Upper lobe of right lung (tissue), 1 donor: ENCODE data around the gene MAML2. TPM values are rescaled to one million over a fixed set of nuclear protein-coding genes. Genes with fewer than 3 reads are reported as not detected.

ENCODE experiments used
- ATAC-seq: fragments of 200-7000 bp; cut with Tn5 transposase; one replicate; pipeline ENCODE4 v1.9.1; 2020; ENCODE audit warnings: mild to moderate bottlenecking, moderate library complexity
- DNase-seq: peaks from one replicate; pipeline ENCODE4 v3.0.0-alpha.2; 2020
- H3K27ac ChIP-seq: fragments of 200-600 bp; one replicate; pipeline ENCODE4 v1.8.0; 2022
- H3K27me3 ChIP-seq: fragments of 200-600 bp; one replicate; pipeline ENCODE4 v1.8.0; 2022; ENCODE audit warnings: mild to moderate bottlenecking
- H3K36me3 ChIP-seq: fragments of 200-600 bp; one replicate; pipeline ENCODE4 v1.8.0; 2022
- H3K4me1 ChIP-seq: fragments of 200-600 bp; one replicate; pipeline ENCODE4 v1.8.0; 2022
- H3K4me3 ChIP-seq: fragments of 200-600 bp; one replicate; pipeline ENCODE4 v1.8.0; 2022; ENCODE audit warnings: mild to moderate bottlenecking
- H3K9me3 ChIP-seq: fragments of 200-600 bp; one replicate; pipeline ENCODE4 v1.8.0; 2022
- CTCF ChIP-seq: fragments of 200-600 bp; IDR thresholded peaks from one replicate; pipeline ENCODE4 v1.8.0; 2022; ENCODE audit warnings: antibody characterized with exemption
- intact Hi-C: fragments of 100-400 bp; cut with DNase I; formaldehyde crosslinking; loops from one replicate; pipeline ENCODE4 v1.11.0; 2022
- total RNA-seq: library from RNA; stranded (reverse); fragmentation: NEBNext Ultra II Directional; extraction: Animal tissue kit (Norgen Biotek cat#: 25700); gene quantifications from one replicate; pipeline ENCODE4 v1.2.1, GENCODE V29; 2021
- donor health status: DM: no; HTN: yes; CAD: no; lungs with severe emphysema.

MAML2 gene
- total RNA-seq, 1 donor from 2014 or later: 27.5 TPM

- Histone ChIP-seq H3K9me3 (no peaks in the 10 kb centered on the region), H3K27me3 (no peaks in the 10 kb centered on the region), H3K27ac (peak overlapping the region; percentile 48), H3K4me3 (no peak overlapping the region), H3K4me1 (peaks cover 60% of the 10 kb centered on the region), H3K36me3 (no peaks in the 10 kb centered on the region)
- intact Hi-C loops: no loop called here
- DNase-seq: no peak
- no peak for TF ChIP-seq CTCF
- ATAC-seq: no peak
These were observed 88.9 kb downstream of the MAML2 start for GRCh38 chr11:96254087-96254486.

- peak; percentile 39 for ATAC-seq
- Histone ChIP-seq H3K27me3 (no peaks in the 10 kb centered on the region), H3K36me3 (no peaks in the 10 kb centered on the region), H3K4me3 (no peak overlapping the region), H3K4me1 (peaks cover 22% of the 10 kb centered on the region), H3K9me3 (no peaks in the 10 kb centered on the region), H3K27ac (no peak overlapping the region)
- TF ChIP-seq CTCF: no peak
- intact Hi-C loops: no loop called here
- DNase-seq: no peak
These were observed 96.1 kb downstream of the MAML2 start for GRCh38 chr11:96246718-96247552.

DNA sequence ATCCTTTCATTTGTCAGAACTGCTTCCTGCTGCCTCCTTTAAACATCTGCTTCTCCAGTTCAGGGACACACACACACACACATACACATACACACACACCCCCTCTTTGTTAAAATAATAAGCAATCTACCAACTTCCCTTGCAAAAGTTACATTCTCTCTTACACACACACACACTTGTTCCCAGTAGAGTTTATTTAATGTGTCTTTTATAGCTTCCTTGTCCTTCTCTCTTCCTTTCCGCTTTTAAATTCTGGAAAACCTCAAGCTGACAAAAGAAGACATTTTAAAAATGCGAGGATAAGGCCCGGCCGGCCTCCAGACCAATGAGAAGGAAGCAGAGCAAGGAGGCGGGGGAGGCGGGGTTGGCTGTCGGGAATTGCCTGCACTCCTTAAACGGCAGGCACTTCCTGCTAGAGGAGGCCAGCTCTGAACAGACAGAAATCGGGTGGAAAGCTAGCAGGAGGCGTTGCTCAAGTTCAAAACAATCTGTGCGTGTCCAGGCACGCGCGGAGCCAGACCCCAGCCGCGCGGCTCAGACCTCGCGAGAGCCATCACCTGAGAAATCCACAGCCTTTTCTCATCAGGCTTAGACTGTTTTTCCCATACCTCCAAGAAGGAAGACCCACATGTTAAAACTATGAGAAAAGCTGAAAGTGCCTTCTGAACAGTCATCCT, 99.9 kb downstream of the MAML2 start:
- TF ChIP-seq CTCF: no peak
- peak; percentile 99 for ATAC-seq
- Histone ChIP-seq H3K36me3 (no peaks in the 10 kb centered on the region), H3K27ac (peak overlapping the region; percentile 79), H3K4me3 (peak overlapping the region; percentile 49), H3K4me1 (peaks cover 46% of the 10 kb centered on the region), H3K27me3 (no peaks in the 10 kb centered on the region), H3K9me3 (no peaks in the 10 kb centered on the region)
- peak; percentile 96 for DNase-seq
- intact Hi-C loops: no loop called here

DNA sequence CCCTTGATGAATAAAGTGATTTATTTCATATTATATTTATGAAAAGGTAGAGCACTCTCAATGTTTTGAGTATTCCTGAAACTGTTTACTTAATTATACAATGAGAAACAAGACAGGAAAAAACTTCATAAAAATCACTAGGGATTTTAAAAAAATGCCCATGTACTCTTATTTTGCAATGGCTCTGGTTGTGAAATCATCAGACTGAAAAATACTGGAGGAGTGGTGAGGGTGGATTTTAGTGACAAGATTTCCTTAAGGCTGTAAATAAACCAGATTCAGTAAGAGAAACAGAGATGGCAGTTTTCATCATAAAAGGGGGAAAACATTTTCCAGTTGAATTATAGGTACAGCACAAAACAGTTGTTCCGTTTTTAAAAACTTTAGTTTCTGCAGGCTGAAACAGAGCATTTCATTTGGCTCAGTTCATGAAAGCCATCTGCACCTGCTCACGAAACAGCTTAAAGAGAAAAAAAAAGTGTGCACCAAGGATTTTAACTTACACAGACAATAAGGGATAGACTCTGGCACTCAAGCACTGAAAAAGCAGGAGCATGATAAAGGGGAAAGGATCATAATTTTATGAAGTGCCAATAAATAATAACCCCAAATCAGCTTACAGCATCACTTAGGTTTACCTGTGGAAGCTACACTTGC, 100.7 kb downstream of the MAML2 start:
- peak overlapping the region; percentile 79 for H3K27ac ChIP-seq
- DNase-seq (no peak), ATAC-seq (no peak)
- no peaks in the 10 kb centered on the region for H3K36me3 ChIP-seq
- H3K27me3 ChIP-seq: no peaks in the 10 kb centered on the region
- no peak for TF ChIP-seq CTCF
- peaks cover 50% of the 10 kb centered on the region for H3K4me1 ChIP-seq
- no peaks in the 10 kb centered on the region for H3K9me3 ChIP-seq
- peak overlapping the region; percentile 49 for H3K4me3 ChIP-seq
- intact Hi-C loops: no loop called here

- TF ChIP-seq CTCF: peak; percentile 18
These were observed 101.6 kb downstream of the MAML2 start for GRCh38 chr11:96241331-96241841.

More at GRCh38 chr11:96241331-96241841, 101.6 kb downstream of the MAML2 start:
- H3K27me3 ChIP-seq: no peaks in the 10 kb centered on the region
- H3K36me3 ChIP-seq: no peaks in the 10 kb centered on the region
- ATAC-seq (no peak), DNase-seq (no peak)
- no peaks in the 10 kb centered on the region for H3K9me3 ChIP-seq
- intact Hi-C loops: no loop called here
- H3K4me3 ChIP-seq: no peak overlapping the region
- H3K27ac ChIP-seq: peak overlapping the region; percentile 79
- peaks cover 51% of the 10 kb centered on the region for H3K4me1 ChIP-seq
